ENCODE data around the gene RIPOR2.

DNA sequence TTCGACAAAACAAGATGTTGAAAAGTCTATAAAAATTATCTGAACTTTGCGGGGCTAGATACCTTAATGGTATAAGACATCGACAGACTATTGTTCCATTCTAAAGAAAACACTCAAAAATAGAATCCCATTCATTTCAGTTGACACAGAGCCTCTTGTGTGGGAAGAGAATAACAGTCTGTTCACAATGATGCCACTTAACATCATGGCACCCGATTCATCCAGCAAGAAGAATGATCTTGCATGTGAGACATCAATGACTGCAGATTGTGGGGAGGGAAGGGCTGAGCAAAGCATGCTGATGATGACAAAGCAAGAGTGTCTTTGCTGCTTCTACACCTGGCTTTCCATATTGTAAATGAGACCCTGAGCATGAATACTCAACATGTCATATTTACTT lies 87.3 kb downstream of the RIPOR2 start:
- no peak for TF ChIP-seq POLR2A (IDR thresholded peaks at IDR 0.05)
- TF ChIP-seq, protein P1, sequence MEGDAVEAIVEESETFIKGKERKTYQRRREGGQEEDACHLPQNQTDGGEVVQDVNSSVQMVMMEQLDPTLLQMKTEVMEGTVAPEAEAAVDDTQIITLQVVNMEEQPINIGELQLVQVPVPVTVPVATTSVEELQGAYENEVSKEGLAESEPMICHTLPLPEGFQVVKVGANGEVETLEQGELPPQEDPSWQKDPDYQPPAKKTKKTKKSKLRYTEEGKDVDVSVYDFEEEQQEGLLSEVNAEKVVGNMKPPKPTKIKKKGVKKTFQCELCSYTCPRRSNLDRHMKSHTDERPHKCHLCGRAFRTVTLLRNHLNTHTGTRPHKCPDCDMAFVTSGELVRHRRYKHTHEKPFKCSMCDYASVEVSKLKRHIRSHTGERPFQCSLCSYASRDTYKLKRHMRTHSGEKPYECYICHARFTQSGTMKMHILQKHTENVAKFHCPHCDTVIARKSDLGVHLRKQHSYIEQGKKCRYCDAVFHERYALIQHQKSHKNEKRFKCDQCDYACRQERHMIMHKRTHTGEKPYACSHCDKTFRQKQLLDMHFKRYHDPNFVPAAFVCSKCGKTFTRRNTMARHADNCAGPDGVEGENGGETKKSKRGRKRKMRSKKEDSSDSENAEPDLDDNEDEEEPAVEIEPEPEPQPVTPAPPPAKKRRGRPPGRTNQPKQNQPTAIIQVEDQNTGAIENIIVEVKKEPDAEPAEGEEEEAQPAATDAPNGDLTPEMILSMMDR (IDR thresholded peaks at IDR 0.05): no peak
- TF ChIP-seq EP300 (IDR thresholded peaks at IDR 0.05): no peak
- no peak for TF ChIP-seq POLR2AphosphoS5 (IDR thresholded peaks at IDR 0.05)

All from stomach (tissue), 4 donors.